ENCODE data around the gene COL13A1. TPM values are rescaled to one million over a fixed set of nuclear protein-coding genes. Genes with fewer than 3 reads are reported as not detected.

The COL13A1 gene
- total RNA-seq, 1 donor from 2014 or later = 9.2 TPM

- TF ChIP-seq, protein P1, sequence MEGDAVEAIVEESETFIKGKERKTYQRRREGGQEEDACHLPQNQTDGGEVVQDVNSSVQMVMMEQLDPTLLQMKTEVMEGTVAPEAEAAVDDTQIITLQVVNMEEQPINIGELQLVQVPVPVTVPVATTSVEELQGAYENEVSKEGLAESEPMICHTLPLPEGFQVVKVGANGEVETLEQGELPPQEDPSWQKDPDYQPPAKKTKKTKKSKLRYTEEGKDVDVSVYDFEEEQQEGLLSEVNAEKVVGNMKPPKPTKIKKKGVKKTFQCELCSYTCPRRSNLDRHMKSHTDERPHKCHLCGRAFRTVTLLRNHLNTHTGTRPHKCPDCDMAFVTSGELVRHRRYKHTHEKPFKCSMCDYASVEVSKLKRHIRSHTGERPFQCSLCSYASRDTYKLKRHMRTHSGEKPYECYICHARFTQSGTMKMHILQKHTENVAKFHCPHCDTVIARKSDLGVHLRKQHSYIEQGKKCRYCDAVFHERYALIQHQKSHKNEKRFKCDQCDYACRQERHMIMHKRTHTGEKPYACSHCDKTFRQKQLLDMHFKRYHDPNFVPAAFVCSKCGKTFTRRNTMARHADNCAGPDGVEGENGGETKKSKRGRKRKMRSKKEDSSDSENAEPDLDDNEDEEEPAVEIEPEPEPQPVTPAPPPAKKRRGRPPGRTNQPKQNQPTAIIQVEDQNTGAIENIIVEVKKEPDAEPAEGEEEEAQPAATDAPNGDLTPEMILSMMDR (IDR thresholded peaks at IDR 0.05) = no peak
- H3K36me3 ChIP-seq = no peaks in the 10 kb centered on the region
- DNase-seq (no peak), ATAC-seq (no peak)
- no peak overlapping the region for H3K4me3 ChIP-seq
- H3K27me3 ChIP-seq (ENCODE audit: low read depth) = peaks cover 4% of the 10 kb centered on the region
- intact Hi-C loops (cut with DNase I) = no loop called here
- H3K4me1 ChIP-seq = peaks cover 10% of the 10 kb centered on the region
- H3K27ac ChIP-seq = no peak overlapping the region
- no peaks in the 10 kb centered on the region for H3K9me3 ChIP-seq
Observed at GRCh38 chr10:69847883-69848282, 46.2 kb downstream of the COL13A1 start.

DNA sequence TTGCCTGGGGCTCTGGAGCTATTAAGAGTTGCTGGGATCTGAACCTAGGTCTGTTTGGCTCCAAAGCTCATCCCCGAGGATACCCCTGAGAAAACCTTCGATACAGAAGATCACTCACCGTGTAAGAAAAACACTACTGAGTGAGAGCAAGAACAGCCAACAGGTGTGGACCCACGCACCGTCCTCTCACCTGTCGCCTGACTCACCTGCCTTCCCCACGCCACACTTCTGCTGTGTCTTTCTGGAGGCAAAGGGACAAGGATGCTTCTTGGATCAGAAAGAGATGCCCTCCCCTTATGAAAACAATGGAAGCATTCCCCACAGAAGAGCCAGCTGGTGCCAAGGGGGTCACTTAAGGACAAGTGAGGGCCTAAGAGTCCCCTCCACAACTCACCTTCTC lies 46.7 kb downstream of the COL13A1 start:
- H3K27me3 ChIP-seq (ENCODE audit: low read depth) = peaks cover 4% of the 10 kb centered on the region
- no peaks in the 10 kb centered on the region for H3K9me3 ChIP-seq
- TF ChIP-seq, protein P1 (IDR thresholded peaks at IDR 0.05) = no peak
- intact Hi-C loops (cut with DNase I) = no loop called here
- H3K36me3 ChIP-seq = no peaks in the 10 kb centered on the region
- no peak for ATAC-seq
- no peak overlapping the region for H3K27ac ChIP-seq
- no peak for DNase-seq
- peaks cover 10% of the 10 kb centered on the region for H3K4me1 ChIP-seq
- H3K4me3 ChIP-seq = no peak overlapping the region

- no peaks in the 10 kb centered on the region for H3K9me3 ChIP-seq
- H3K4me3 ChIP-seq = no peak overlapping the region
- intact Hi-C loops (cut with DNase I) = no loop called here
- H3K36me3 ChIP-seq = no peaks in the 10 kb centered on the region
- no peak for DNase-seq
- no peak for ATAC-seq
- no peak overlapping the region for H3K27ac ChIP-seq
- TF ChIP-seq, protein P1 (IDR thresholded peaks at IDR 0.05) = no peak
- peaks cover 10% of the 10 kb centered on the region for H3K4me1 ChIP-seq
- peaks cover 4% of the 10 kb centered on the region for H3K27me3 ChIP-seq (ENCODE audit: low read depth)
Observed at GRCh38 chr10:69849825-69850224, 48.1 kb downstream of the COL13A1 start.

- no peak overlapping the region for H3K27ac ChIP-seq
- no peaks in the 10 kb centered on the region for H3K36me3 ChIP-seq
- no peaks in the 10 kb centered on the region for H3K9me3 ChIP-seq
- intact Hi-C loops (cut with DNase I) = no loop called here
- H3K4me3 ChIP-seq = no peak overlapping the region
- no peak for DNase-seq
- H3K4me1 ChIP-seq = peaks cover 10% of the 10 kb centered on the region
- peaks cover 4% of the 10 kb centered on the region for H3K27me3 ChIP-seq (ENCODE audit: low read depth)
- TF ChIP-seq, protein P1 (IDR thresholded peaks at IDR 0.05) = no peak
- ATAC-seq = no peak
Observed at GRCh38 chr10:69850440-69850839, 48.7 kb downstream of the COL13A1 start.

DNA sequence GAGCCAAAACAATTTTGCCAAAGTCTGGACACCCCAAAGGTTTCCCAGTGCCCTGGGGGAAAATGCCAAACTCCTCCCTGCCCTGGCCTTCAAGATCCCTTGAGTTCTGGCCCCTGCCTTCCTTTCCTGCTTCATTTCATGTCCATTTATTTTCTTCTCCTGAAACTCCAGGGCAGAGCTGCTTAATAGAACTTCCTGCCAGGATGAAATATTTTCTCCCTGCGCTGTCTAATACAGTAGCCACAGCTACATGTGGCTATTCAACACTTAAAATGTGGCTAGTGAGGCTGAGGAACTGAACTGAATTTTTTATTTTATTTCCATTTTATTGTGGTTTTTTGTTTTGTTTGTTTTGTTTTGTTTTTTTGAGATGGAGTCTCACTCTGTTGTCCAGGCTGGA lies 49.6 kb downstream of the COL13A1 start:
- Histone ChIP-seq H3K27ac (no peak overlapping the region), H3K36me3 (no peaks in the 10 kb centered on the region), H3K4me3 (no peak overlapping the region), H3K27me3 (ENCODE audit: low read depth) (peaks cover 4% of the 10 kb centered on the region), H3K9me3 (no peaks in the 10 kb centered on the region), H3K4me1 (peaks cover 1% of the 10 kb centered on the region)
- intact Hi-C loops (cut with DNase I) = no loop called here
- DNase-seq (no peak), ATAC-seq (no peak)
- TF ChIP-seq, protein P1 (IDR thresholded peaks at IDR 0.05) = no peak

DNA sequence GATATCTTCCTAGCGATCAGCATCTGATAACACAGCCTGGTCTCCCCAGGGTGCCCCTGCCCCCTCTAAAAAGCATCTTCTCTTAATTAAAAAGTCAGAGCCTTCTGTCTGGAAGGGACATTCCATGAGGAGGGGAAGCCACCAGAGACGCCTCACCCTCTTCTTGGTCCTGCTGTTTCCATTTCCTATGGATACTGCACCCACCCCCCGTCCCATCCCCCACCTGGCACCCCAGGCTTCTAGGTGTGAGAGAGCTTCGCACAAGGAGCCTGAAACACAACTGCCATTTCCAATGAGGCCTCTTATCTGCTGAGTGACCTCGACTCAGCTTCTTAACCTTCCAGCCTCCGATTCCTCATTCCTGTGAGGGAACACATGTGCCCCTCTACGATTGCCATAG lies 51.4 kb downstream of the COL13A1 start:
- Histone ChIP-seq H3K27ac (no peak overlapping the region), H3K27me3 (ENCODE audit: low read depth) (no peaks in the 10 kb centered on the region), H3K9me3 (no peaks in the 10 kb centered on the region), H3K4me1 (no peaks in the 10 kb centered on the region), H3K36me3 (no peaks in the 10 kb centered on the region), H3K4me3 (no peak overlapping the region)
- no peak for DNase-seq
- TF ChIP-seq, protein P1 (IDR thresholded peaks at IDR 0.05) = no peak
- no peak for ATAC-seq
- intact Hi-C loops (cut with DNase I) = no loop called here
